Measurements from ENCODE around the gene INAFM2.

The INAFM2 gene

DNA sequence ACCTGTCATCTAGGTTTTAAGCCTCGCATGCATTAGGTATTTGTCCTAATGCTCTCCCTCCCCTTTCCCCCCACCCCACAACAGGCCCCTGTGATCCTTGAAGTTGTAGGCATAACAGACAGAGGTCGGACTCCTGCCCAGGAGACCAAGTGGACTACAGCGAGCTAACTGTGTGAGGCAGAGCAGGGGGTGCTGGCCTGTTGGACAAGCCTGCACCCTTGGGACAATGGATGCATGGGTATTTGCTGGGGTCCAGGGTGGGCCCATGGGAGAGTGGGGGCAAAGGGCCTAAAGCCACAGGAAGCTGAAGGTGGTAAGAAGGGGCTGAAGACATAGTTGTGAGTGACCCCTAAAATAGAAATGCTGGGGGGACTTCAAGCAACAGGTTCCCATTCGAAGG, 18.2 kb upstream of the INAFM2 start:
- TF ChIP-seq ZNF70 (CRISPR knock-in tag; IDR thresholded peaks at IDR 0.05), result no peak
- no peak for TF ChIP-seq ZNF565 (CRISPR knock-in tag; conservative IDR thresholded peaks at IDR 0.05; ENCODE audit: low read depth)
- no peak for TF ChIP-seq GLIS3 (CRISPR knock-in tag; IDR thresholded peaks at IDR 0.05)
- TF ChIP-seq, protein P1, sequence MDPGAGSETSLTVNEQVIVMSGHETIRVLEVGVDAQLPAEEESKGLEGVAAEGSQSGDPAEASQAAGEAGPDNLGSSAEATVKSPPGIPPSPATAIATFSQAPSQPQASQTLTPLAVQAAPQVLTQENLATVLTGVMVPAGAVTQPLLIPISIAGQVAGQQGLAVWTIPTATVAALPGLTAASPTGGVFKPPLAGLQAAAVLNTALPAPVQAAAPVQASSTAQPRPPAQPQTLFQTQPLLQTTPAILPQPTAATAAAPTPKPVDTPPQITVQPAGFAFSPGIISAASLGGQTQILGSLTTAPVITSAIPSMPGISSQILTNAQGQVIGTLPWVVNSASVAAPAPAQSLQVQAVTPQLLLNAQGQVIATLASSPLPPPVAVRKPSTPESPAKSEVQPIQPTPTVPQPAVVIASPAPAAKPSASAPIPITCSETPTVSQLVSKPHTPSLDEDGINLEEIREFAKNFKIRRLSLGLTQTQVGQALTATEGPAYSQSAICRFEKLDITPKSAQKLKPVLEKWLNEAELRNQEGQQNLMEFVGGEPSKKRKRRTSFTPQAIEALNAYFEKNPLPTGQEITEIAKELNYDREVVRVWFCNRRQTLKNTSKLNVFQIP (CRISPR knock-in tag; IDR thresholded peaks at IDR 0.05; ENCODE audit: borderline replicate concordance, low read depth), result no peak
- no peak for ATAC-seq

DNA sequence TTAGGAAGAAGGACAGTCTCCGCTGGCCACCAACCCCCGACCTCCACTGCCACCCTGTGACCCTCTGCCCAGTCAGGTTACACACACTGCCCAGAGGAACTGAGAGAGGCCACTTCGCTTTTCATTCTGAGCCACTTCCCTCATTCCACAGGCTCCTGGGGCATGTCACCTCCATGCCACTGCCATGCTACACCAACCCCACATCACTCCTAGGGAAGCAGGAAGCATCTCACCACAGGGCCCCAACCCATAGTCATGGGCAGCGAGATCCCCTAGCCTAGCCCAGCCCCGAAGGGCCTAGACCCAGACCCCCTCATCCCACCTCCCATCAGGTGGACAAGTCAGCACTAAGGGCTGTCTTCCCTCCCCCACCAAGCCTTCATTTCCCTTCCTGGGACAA, 17.1 kb upstream of the INAFM2 start:
- ATAC-seq, result no peak
- no peak for TF ChIP-seq GLIS3 (CRISPR knock-in tag; IDR thresholded peaks at IDR 0.05)
- TF ChIP-seq ARNTL (CRISPR knock-in tag; IDR thresholded peaks at IDR 0.05; ENCODE audit: borderline replicate concordance, low read depth), result no peak
- TF ChIP-seq BACH2 (CRISPR knock-in tag; IDR thresholded peaks at IDR 0.05; ENCODE audit: borderline replicate concordance), result no peak
- TF ChIP-seq, protein P1 (CRISPR knock-in tag; IDR thresholded peaks at IDR 0.05; ENCODE audit: borderline replicate concordance, low read depth), result no peak
- no peak for TF ChIP-seq SNAI2 (CRISPR knock-in tag; IDR thresholded peaks at IDR 0.05)
- no peak for TF ChIP-seq ZFP30 (CRISPR knock-in tag; IDR thresholded peaks at IDR 0.05)
- no peak for TF ChIP-seq ZFP3 (CRISPR knock-in tag; IDR thresholded peaks at IDR 0.05)
- no peak for TF ChIP-seq ZNF565 (CRISPR knock-in tag; conservative IDR thresholded peaks at IDR 0.05; ENCODE audit: low read depth)

DNA sequence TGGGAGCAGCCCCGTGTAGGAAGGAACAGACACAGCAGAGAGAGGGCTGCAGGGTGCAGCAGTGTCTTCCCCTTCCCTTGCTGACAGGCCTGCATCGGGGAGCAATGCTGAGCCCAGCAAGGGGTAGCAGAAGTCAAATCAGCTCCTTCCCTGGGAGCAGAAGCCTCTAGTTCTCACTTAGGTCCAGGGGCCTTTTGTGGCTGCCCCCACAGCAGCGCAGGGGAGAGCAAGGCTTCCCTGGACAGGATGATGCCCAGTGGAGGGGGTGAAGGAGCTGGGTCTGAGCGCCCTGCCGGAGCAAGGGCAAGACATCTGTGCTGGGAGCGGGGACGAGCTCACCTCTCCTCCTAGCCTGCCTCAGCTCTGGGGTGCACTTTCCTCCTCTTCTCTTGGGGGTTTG, 16.6 kb upstream of the INAFM2 start:
- ATAC-seq, result no peak

DNA sequence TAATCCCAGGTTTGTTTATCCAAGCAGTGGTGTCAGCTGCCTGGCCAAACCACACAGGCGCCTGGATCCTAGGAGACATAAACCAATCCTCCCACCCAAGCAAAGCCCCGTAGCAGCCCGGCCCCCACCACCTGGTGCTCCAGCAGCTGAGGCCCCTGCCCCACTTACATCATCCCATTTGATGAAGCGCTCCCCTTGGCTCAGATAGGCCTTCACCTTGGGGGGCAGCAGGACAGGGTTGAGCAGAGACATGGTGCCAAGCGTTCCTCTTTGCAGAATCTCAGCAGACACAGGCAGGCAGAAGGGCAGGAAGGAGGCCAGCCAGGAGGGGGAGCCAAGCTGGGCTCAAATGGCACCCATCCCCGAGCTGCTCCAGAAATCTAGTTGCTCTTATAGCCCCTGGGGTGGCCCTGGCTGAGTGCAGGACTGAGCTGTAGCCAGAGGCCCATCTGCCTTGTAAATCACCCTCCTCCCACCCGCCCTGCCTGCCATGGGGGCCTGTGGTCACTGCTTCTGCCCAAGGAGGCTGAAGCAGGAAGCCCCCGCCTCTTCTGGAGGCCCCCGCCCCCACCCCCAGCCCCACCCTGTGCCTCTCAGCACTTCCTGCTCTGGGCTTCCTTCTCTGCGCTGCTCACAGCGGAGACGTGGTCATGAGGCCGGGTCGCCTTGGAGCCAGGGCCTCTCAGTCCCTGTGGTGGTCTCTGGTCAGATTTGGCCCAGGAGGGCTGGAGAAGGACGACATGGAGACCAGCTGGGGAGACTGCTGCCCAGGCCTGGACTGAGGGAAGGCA, 15.9 kb upstream of the INAFM2 start, which contains the start of gene PLCB2:
Gene PLCB2 (minus strand): TSS at position 515 of the 791 bp plus-strand sequence. CDS start 263 bp downstream, at position 252.
- no peak for TF ChIP-seq TCF4 (CRISPR knock-in tag; IDR thresholded peaks at IDR 0.05; ENCODE audit: borderline replicate concordance)
- TF ChIP-seq ZC3H10 (CRISPR knock-in tag; IDR thresholded peaks at IDR 0.05), result no peak
- TF ChIP-seq ZFP30 (CRISPR knock-in tag; IDR thresholded peaks at IDR 0.05), result no peak
- no peak for TF ChIP-seq PPARA (CRISPR knock-in tag; IDR thresholded peaks at IDR 0.05; ENCODE audit: borderline replicate concordance)
- ATAC-seq, result peak; percentile 9; the same call in 1 of the 3 replicates

More for the DNA sequence above, 16.6 kb upstream of the INAFM2 start:
- TF ChIP-seq GLIS3 (CRISPR knock-in tag; IDR thresholded peaks at IDR 0.05), result no peak
- TF ChIP-seq ZFP3 (CRISPR knock-in tag; IDR thresholded peaks at IDR 0.05), result no peak
- TF ChIP-seq ISL1 (CRISPR knock-in tag; IDR thresholded peaks at IDR 0.05), result no peak
- TF ChIP-seq ZFP30 (CRISPR knock-in tag; IDR thresholded peaks at IDR 0.05), result no peak
- TF ChIP-seq CSDC2 (CRISPR knock-in tag; IDR thresholded peaks at IDR 0.05), result no peak

DNA sequence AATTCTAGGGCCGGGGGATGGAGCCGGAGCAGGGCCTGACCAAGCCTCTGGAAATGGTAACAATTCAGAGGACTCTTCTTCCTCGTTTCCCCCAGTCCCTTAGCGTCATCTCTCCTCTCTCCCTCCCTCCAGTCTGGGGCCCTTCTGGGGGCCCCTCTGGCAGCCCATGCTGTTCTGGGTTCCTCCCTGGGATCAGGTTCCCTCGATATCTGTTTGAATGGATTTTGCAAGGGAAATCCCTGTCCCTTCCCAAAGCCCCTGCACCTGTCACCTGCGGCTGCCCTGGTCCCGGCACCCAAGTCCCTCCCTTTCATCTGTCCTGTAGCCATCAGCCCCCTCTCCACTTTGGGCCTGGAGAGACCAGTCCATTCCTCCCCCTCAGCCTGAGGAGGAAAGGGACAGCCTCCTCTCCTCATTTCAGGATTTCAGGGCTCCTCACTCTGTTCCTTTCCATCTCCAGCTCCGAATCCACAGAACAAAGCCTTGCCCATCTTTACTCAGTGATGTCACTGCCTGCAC, 14.1 kb upstream of the INAFM2 start:
- TF ChIP-seq, protein P1 (CRISPR knock-in tag; IDR thresholded peaks at IDR 0.05; ENCODE audit: borderline replicate concordance, low read depth), result no peak
- TF ChIP-seq ARNTL (CRISPR knock-in tag; IDR thresholded peaks at IDR 0.05; ENCODE audit: borderline replicate concordance, low read depth) (no peak), ZFP3 (CRISPR knock-in tag; IDR thresholded peaks at IDR 0.05) (no peak), ZNF565 (CRISPR knock-in tag; conservative IDR thresholded peaks at IDR 0.05; ENCODE audit: low read depth) (no peak), TOX (CRISPR knock-in tag; IDR thresholded peaks at IDR 0.05; ENCODE audit: borderline replicate concordance) (no peak)
- TF ChIP-seq, protein P2, sequence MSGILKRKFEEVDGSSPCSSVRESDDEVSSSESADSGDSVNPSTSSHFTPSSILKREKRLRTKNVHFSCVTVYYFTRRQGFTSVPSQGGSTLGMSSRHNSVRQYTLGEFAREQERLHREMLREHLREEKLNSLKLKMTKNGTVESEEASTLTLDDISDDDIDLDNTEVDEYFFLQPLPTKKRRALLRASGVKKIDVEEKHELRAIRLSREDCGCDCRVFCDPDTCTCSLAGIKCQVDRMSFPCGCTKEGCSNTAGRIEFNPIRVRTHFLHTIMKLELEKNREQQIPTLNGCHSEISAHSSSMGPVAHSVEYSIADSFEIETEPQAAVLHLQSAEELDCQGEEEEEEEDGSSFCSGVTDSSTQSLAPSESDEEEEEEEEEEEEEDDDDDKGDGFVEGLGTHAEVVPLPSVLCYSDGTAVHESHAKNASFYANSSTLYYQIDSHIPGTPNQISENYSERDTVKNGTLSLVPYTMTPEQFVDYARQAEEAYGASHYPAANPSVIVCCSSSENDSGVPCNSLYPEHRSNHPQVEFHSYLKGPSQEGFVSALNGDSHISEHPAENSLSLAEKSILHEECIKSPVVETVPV (CRISPR knock-in tag; IDR thresholded peaks at IDR 0.05), result no peak
- TF ChIP-seq, protein P3, sequence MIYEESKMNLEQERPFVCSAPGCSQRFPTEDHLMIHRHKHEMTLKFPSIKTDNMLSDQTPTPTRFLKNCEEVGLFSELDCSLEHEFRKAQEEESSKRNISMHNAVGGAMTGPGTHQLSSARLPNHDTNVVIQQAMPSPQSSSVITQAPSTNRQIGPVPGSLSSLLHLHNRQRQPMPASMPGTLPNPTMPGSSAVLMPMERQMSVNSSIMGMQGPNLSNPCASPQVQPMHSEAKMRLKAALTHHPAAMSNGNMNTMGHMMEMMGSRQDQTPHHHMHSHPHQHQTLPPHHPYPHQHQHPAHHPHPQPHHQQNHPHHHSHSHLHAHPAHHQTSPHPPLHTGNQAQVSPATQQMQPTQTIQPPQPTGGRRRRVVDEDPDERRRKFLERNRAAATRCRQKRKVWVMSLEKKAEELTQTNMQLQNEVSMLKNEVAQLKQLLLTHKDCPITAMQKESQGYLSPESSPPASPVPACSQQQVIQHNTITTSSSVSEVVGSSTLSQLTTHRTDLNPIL (CRISPR knock-in tag; IDR thresholded peaks at IDR 0.05; ENCODE audit: low read depth), result no peak

More for the DNA sequence above, 14.1 kb upstream of the INAFM2 start:
- no peak for ATAC-seq
